Measurements from ENCODE around the gene WDR59.

DNA sequence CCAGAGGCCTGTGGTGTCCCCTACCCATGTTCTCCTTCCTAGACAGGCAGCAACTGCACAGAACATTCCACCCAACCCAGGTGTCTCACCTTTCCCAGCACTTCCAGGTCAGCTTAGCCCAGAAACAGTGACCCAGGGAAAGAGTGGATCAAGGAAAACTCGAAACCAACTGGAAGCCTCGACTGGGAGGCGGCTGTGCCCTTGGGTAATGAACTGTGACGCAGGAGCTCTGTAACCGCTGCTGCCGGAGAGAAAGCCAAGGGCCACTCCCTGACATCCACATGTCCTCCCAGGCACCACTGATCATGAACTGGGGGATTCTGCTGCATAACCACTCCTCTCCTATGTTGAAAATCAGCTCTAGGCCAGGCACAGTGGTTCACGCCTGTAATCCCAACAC, 34.4 kb downstream of the WDR59 start:
- TF ChIP-seq, protein P1, sequence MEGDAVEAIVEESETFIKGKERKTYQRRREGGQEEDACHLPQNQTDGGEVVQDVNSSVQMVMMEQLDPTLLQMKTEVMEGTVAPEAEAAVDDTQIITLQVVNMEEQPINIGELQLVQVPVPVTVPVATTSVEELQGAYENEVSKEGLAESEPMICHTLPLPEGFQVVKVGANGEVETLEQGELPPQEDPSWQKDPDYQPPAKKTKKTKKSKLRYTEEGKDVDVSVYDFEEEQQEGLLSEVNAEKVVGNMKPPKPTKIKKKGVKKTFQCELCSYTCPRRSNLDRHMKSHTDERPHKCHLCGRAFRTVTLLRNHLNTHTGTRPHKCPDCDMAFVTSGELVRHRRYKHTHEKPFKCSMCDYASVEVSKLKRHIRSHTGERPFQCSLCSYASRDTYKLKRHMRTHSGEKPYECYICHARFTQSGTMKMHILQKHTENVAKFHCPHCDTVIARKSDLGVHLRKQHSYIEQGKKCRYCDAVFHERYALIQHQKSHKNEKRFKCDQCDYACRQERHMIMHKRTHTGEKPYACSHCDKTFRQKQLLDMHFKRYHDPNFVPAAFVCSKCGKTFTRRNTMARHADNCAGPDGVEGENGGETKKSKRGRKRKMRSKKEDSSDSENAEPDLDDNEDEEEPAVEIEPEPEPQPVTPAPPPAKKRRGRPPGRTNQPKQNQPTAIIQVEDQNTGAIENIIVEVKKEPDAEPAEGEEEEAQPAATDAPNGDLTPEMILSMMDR (tag by site-specific recombination; IDR thresholded peaks at IDR 0.05) = no peak
- TF ChIP-seq ZBTB20 (tag by site-specific recombination; IDR thresholded peaks at IDR 0.05) (no peak), ZNF423 (tag by site-specific recombination; IDR thresholded peaks at IDR 0.05) (no peak), YY1 (tag by site-specific recombination; IDR thresholded peaks at IDR 0.05) (no peak), SP3 (tag by site-specific recombination; IDR thresholded peaks at IDR 0.05) (no peak), ZNF24 (tag by site-specific recombination; IDR thresholded peaks at IDR 0.05) (no peak), ZNF112 (tag by site-specific recombination; IDR thresholded peaks at IDR 0.05) (no peak), MYNN (tag by site-specific recombination; IDR thresholded peaks at IDR 0.05; ENCODE audit: borderline replicate concordance) (no peak)
- TF ChIP-seq, protein P2, sequence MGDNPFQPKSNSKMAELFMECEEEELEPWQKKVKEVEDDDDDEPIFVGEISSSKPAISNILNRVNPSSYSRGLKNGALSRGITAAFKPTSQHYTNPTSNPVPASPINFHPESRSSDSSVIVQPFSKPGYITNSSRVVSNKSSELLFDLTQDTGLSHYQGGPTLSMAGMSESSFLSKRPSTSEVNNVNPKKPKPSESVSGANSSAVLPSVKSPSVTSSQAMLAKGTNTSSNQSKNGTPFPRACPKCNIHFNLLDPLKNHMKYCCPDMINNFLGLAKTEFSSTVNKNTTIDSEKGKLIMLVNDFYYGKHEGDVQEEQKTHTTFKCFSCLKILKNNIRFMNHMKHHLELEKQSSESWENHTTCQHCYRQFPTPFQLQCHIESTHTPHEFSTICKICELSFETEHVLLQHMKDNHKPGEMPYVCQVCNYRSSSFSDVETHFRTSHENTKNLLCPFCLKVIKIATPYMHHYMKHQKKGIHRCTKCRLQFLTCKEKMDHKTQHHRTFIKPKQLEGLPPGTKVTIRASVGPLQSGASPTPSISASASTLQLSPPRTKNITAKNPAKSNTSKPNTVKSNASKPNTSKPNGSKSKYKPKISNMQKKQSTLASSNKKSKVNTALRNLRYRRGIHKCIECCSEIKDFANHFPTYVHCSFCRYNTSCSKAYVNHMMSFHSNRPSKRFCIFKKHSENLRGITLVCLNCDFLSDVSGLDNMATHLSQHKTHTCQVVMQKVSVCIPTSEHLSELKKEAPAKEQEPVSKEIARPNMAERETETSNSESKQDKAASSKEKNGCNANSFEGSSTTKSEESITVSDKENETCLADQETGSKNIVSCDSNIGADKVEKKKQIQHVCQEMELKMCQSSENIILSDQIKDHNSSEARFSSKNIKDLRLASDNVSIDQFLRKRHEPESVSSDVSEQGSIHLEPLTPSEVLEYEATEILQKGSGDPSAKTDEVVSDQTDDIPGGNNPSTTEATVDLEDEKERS (tag by site-specific recombination; IDR thresholded peaks at IDR 0.05) = no peak
- TF ChIP-seq, protein P3, sequence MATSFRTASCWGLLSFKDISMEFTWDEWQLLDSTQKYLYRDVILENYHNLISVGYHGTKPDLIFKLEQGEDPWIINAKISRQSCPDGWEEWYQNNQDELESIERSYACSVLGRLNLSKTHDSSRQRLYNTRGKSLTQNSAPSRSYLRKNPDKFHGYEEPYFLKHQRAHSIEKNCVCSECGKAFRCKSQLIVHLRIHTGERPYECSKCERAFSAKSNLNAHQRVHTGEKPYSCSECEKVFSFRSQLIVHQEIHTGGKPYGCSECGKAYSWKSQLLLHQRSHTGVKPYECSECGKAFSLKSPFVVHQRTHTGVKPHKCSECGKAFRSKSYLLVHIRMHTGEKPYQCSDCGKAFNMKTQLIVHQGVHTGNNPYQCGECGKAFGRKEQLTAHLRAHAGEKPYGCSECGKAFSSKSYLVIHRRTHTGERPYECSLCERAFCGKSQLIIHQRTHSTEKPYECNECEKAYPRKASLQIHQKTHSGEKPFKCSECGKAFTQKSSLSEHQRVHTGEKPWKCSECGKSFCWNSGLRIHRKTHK (tag by site-specific recombination; IDR thresholded peaks at IDR 0.05) = no peak

Measured in HEK293 (cell line).